HepG2 (cell line): ENCODE measurements around the gene TREH. TPM values are rescaled to one million over a fixed set of nuclear protein-coding genes. Genes with fewer than 3 reads are reported as not detected.

Experiments used
- ARNT2 ChIP-seq: sonication (generic); formaldehyde crosslinking; IDR thresholded peaks from 2 replicates; pipeline ENCODE4 v1.8.0; 2022; ENCODE audit warnings: mild to moderate bottlenecking, low read depth, missing genetic modification reagents, moderate library complexity
- HOXD1 ChIP-seq: sonication (generic); formaldehyde crosslinking; IDR thresholded peaks from 2 replicates; pipeline ENCODE4 v1.5.0; 2020; ENCODE audit warnings: missing genetic modification reagents
- LCORL ChIP-seq, 2 experiments: fragments of 450-650 bp in 1 of 2; sonication (generic) in 1 of 2; formaldehyde crosslinking in 1 of 2; IDR thresholded peaks; 2 replicates each; pipeline versions ENCODE4 v1.5.0 to v1.6.1; 2017 to 2020; ENCODE audit warnings: antibody characterized with exemption in 1 of 2, missing genetic modification reagents in 1 of 2
- POLR2AphosphoS2 ChIP-seq: IDR thresholded peaks from 2 replicates; pipeline ENCODE4 v1.6.1; 2011; ENCODE audit warnings: low read depth, low read length, improper control_type of control experiment
- RELA ChIP-seq: sonication (generic); formaldehyde crosslinking; IDR thresholded peaks from 2 replicates; pipeline ENCODE4 v1.4.0; 2020; ENCODE audit warnings: missing genetic modification reagents
- ZBTB3 ChIP-seq: sonication (generic); formaldehyde crosslinking; IDR thresholded peaks from 2 replicates; pipeline ENCODE4 v1.4.0; 2020; ENCODE audit warnings: low read depth, mild to moderate bottlenecking, moderate library complexity, missing genetic modification reagents, borderline replicate concordance
- ZNF501 ChIP-seq: sonication (generic); formaldehyde crosslinking; IDR thresholded peaks from 2 replicates; pipeline ENCODE4 v1.5.1; 2020; ENCODE audit warnings: mild to moderate bottlenecking, moderate library complexity, missing genetic modification reagents
- ZNF644 ChIP-seq: IDR thresholded peaks from 2 replicates; pipeline ENCODE4 v1.6.1; 2016; ENCODE audit warnings: low read depth
- ZNF788 ChIP-seq: sonication (generic); formaldehyde crosslinking; IDR thresholded peaks from 2 replicates; pipeline ENCODE4 v1.5.0; 2020; ENCODE audit warnings: mild to moderate bottlenecking, missing genetic modification reagents, borderline replicate concordance
- polyA plus RNA-seq, 8 experiments: library from polyadenylated mRNA; depleted of rRNA in 3 of 8; stranded (reverse) in 7 of 8; unstranded in 1 of 8; fragments of >200 nt; fragmentation: Illumina TruSeq in 4 of 8; extraction: Trizol in 4 of 8; gene quantifications; 2 replicates each; pipeline versions ENCODE4 v1.2.1 to v1.2.3, GENCODE V29; 2011 to 2016; ENCODE audit warnings: low read depth in 4 of 8, missing spikeins in 1 of 8, mixed read lengths in 1 of 8; ENCODE audit not compliant: insufficient read depth in 1 of 8
- total RNA-seq, 5 experiments: library from RNA; depleted of rRNA; stranded (reverse); fragments of >200 nt; fragmentation: Illumina TruSeq; extraction: Trizol; gene quantifications; 2 replicates each; pipeline ENCODE4 v1.2.3, GENCODE V29; 2016; ENCODE audit warnings: low read depth in 1 of 5
- TF ChIP-seq, protein P1 (sequence below): IDR thresholded peaks from 2 replicates; pipeline ENCODE4 v1.6.1; 2016; ENCODE audit warnings: low read depth, missing genetic modification reagents, missing compliant biosample characterization
- TF ChIP-seq, protein P2 (sequence below): sonication (generic); formaldehyde crosslinking; IDR thresholded peaks from 2 replicates; pipeline ENCODE4 v1.4.0; 2020; ENCODE audit warnings: missing genetic modification reagents
- TF ChIP-seq, protein P3 (sequence below): sonication (generic); formaldehyde crosslinking; conservative IDR thresholded peaks from 2 replicates; pipeline ENCODE4 v1.4.0; 2020; ENCODE audit warnings: mild to moderate bottlenecking, missing genetic modification reagents, moderate library complexity
- TF ChIP-seq, protein P4 (sequence below): sonication (generic); formaldehyde crosslinking; IDR thresholded peaks from 2 replicates; pipeline ENCODE4 v1.4.0; 2020; ENCODE audit warnings: missing genetic modification reagents, mild to moderate bottlenecking, borderline replicate concordance

The TREH gene
- total and polyA plus RNA-seq, 2 of the 13 experiments (the other 11 are each of a cell fraction or from before 2014, with no cell fraction given): 0.53 to 0.86 TPM

DNA sequence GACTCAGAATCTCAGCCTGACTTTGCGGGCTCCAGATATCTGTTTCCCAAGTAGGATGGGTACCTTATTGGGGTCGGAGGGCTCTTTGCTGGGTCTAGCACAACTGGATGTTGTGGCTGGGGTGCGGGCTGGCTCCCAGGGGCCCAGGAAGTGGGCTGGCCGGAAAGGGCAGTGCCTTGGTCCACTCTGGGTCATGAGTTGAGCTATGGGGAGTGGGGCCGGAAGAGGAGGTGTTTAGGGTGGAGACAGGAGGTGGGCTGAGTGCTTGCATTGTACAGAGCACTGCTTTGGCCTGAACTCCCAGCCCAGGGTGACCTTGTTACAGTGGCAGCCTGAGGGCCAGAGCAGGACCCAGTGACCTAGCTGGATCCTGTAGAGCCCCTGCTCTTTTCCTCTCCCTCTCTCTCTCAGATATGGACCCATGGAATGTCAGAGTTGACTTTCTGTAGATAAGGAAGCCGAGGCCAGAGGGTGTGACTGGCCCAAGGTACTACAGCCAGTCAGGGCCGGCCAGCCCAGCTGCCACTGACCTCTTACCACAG lies 58.9 kb downstream of the TREH start (continued):
- TF ChIP-seq, protein P1, sequence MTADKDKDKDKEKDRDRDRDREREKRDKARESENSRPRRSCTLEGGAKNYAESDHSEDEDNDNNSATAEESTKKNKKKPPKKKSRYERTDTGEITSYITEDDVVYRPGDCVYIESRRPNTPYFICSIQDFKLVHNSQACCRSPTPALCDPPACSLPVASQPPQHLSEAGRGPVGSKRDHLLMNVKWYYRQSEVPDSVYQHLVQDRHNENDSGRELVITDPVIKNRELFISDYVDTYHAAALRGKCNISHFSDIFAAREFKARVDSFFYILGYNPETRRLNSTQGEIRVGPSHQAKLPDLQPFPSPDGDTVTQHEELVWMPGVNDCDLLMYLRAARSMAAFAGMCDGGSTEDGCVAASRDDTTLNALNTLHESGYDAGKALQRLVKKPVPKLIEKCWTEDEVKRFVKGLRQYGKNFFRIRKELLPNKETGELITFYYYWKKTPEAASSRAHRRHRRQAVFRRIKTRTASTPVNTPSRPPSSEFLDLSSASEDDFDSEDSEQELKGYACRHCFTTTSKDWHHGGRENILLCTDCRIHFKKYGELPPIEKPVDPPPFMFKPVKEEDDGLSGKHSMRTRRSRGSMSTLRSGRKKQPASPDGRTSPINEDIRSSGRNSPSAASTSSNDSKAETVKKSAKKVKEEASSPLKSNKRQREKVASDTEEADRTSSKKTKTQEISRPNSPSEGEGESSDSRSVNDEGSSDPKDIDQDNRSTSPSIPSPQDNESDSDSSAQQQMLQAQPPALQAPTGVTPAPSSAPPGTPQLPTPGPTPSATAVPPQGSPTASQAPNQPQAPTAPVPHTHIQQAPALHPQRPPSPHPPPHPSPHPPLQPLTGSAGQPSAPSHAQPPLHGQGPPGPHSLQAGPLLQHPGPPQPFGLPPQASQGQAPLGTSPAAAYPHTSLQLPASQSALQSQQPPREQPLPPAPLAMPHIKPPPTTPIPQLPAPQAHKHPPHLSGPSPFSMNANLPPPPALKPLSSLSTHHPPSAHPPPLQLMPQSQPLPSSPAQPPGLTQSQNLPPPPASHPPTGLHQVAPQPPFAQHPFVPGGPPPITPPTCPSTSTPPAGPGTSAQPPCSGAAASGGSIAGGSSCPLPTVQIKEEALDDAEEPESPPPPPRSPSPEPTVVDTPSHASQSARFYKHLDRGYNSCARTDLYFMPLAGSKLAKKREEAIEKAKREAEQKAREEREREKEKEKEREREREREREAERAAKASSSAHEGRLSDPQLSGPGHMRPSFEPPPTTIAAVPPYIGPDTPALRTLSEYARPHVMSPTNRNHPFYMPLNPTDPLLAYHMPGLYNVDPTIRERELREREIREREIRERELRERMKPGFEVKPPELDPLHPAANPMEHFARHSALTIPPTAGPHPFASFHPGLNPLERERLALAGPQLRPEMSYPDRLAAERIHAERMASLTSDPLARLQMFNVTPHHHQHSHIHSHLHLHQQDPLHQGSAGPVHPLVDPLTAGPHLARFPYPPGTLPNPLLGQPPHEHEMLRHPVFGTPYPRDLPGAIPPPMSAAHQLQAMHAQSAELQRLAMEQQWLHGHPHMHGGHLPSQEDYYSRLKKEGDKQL (CRISPR knock-in tag): no peak
- TF ChIP-seq POLR2AphosphoS2 (no peak), LCORL (IDR thresholded peaks at IDR 0.05) (no peak), LCORL (CRISPR knock-in tag; IDR thresholded peaks at IDR 0.05) (peak; percentile 59), ZNF788 (CRISPR knock-in tag) (peak; percentile 58; the same call in 1 of the 2 replicates), ZBTB3 (CRISPR knock-in tag) (no peak; the same call in 1 of the 2 replicates), ZNF501 (CRISPR knock-in tag) (peak; percentile 2; the same call in 1 of the 2 replicates), ZNF644 (CRISPR knock-in tag) (no peak), HOXD1 (CRISPR knock-in tag) (no peak), ARNT2 (no peak), RELA (CRISPR knock-in tag) (no peak)
- TF ChIP-seq, protein P2, sequence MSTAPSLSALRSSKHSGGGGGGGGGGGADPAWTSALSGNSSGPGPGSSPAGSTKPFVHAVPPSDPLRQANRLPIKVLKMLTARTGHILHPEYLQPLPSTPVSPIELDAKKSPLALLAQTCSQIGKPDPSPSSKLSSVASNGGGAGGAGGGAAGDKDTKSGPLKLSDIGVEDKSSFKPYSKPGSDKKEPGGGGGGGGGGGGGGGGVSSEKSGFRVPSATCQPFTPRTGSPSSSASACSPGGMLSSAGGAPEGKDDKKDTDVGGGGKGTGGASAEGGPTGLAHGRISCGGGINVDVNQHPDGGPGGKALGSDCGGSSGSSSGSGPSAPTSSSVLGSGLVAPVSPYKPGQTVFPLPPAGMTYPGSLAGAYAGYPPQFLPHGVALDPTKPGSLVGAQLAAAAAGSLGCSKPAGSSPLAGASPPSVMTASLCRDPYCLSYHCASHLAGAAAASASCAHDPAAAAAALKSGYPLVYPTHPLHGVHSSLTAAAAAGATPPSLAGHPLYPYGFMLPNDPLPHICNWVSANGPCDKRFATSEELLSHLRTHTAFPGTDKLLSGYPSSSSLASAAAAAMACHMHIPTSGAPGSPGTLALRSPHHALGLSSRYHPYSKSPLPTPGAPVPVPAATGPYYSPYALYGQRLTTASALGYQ (CRISPR knock-in tag): no peak
- TF ChIP-seq, protein P3, sequence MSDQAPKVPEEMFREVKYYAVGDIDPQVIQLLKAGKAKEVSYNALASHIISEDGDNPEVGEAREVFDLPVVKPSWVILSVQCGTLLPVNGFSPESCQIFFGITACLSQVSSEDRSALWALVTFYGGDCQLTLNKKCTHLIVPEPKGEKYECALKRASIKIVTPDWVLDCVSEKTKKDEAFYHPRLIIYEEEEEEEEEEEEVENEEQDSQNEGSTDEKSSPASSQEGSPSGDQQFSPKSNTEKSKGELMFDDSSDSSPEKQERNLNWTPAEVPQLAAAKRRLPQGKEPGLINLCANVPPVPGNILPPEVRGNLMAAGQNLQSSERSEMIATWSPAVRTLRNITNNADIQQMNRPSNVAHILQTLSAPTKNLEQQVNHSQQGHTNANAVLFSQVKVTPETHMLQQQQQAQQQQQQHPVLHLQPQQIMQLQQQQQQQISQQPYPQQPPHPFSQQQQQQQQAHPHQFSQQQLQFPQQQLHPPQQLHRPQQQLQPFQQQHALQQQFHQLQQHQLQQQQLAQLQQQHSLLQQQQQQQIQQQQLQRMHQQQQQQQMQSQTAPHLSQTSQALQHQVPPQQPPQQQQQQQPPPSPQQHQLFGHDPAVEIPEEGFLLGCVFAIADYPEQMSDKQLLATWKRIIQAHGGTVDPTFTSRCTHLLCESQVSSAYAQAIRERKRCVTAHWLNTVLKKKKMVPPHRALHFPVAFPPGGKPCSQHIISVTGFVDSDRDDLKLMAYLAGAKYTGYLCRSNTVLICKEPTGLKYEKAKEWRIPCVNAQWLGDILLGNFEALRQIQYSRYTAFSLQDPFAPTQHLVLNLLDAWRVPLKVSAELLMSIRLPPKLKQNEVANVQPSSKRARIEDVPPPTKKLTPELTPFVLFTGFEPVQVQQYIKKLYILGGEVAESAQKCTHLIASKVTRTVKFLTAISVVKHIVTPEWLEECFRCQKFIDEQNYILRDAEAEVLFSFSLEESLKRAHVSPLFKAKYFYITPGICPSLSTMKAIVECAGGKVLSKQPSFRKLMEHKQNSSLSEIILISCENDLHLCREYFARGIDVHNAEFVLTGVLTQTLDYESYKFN (CRISPR knock-in tag): peak; percentile 72
- TF ChIP-seq, protein P4, sequence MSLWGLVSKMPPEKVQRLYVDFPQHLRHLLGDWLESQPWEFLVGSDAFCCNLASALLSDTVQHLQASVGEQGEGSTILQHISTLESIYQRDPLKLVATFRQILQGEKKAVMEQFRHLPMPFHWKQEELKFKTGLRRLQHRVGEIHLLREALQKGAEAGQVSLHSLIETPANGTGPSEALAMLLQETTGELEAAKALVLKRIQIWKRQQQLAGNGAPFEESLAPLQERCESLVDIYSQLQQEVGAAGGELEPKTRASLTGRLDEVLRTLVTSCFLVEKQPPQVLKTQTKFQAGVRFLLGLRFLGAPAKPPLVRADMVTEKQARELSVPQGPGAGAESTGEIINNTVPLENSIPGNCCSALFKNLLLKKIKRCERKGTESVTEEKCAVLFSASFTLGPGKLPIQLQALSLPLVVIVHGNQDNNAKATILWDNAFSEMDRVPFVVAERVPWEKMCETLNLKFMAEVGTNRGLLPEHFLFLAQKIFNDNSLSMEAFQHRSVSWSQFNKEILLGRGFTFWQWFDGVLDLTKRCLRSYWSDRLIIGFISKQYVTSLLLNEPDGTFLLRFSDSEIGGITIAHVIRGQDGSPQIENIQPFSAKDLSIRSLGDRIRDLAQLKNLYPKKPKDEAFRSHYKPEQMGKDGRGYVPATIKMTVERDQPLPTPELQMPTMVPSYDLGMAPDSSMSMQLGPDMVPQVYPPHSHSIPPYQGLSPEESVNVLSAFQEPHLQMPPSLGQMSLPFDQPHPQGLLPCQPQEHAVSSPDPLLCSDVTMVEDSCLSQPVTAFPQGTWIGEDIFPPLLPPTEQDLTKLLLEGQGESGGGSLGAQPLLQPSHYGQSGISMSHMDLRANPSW (CRISPR knock-in tag): peak; percentile 62; the same call in 1 of the 2 replicates
